Ovary (tissue), 9 donors: ENCODE measurements around the gene PARD3. TPM values are rescaled to one million over a fixed set of nuclear protein-coding genes. Genes with fewer than 3 reads are reported as not detected.

Experiments
- DNase-seq, 5 donors: peaks; one replicate each; pipeline ENCODE4 v3.0.0-alpha.2; 2019 to 2020
- H3K27ac ChIP-seq, 2 donors: fragments of 200-600 bp; one replicate each; pipeline versions ENCODE4 v1.5.1 to v1.8.0; 2019 to 2022
- H3K27me3 ChIP-seq: fragments of 200-600 bp; one replicate; pipeline ENCODE4 v1.8.0; 2022
- H3K36me3 ChIP-seq: fragments of 200-600 bp; sonication (generic); one replicate; pipeline ENCODE4 v1.5.1; 2019
- H3K4me1 ChIP-seq: one replicate; pipeline ENCODE4 v1.8.1; 2013; ENCODE audit warnings: mild to moderate bottlenecking, moderate library complexity; ENCODE audit not compliant: insufficient read depth
- H3K4me3 ChIP-seq: fragments of 200-600 bp; sonication (generic); one replicate; pipeline ENCODE4 v1.5.1; 2017
- H3K9me3 ChIP-seq, 2 donors: fragments of 200-600 bp in 1 of 2; sonication (generic) in 1 of 2; one replicate each; pipeline versions ENCODE4 v1.5.1 to v1.8.1; 2013 to 2019; ENCODE audit warnings: mild to moderate bottlenecking in 1 of 2, moderate library complexity in 1 of 2
- CTCF ChIP-seq, 3 donors: fragments of 450-650 bp in 2 of 3; fragments of 200-600 bp in 1 of 3; IDR thresholded peaks; one replicate each; pipeline versions ENCODE4 v1.5.1 to v1.8.0; 2016 to 2022; ENCODE audit warnings: antibody characterized with exemption in 3 of 3, mild to moderate bottlenecking in 1 of 3
- EP300 ChIP-seq: sonication (generic); formaldehyde crosslinking; IDR thresholded peaks from one replicate; pipeline ENCODE4 v1.6.1; 2017; ENCODE audit warnings: antibody characterized with exemption
- POLR2A ChIP-seq: fragments of 450-650 bp; IDR thresholded peaks from one replicate; pipeline ENCODE4 v1.6.1; 2017; ENCODE audit warnings: antibody characterized with exemption, mild to moderate bottlenecking, moderate library complexity
- WGBS, 3 donors: extraction: QIAGEN DNeasy Blood & Tissue Kit in 1 of 3; methylation state at CpG; one replicate each; pipeline versions ENCODE4 v1.1.5 to v1.1.7; 2013 to 2017; 5-methylcytosine and 5-hydroxymethylcytosine counted together
- intact Hi-C, 4 donors: fragments of 100-400 bp; cut with DNase I; formaldehyde crosslinking; loops; one replicate each; pipeline versions ENCODE4 v1.11.0 to v1.15.1; 2022 to 2023
- polyA plus RNA-seq, 2 donors: library from polyadenylated mRNA; stranded (reverse); fragments of 200-250 nt in 1 of 2; fragments of 350-450 nt in 1 of 2; fragmentation: Illumina TruSeq in 1 of 2; extraction: RNeasy Lipid Tissue Mini Kit (QIAGEN cat#74804) in 1 of 2; gene quantifications; one replicate each; pipeline ENCODE4 v1.2.3, GENCODE V29; 2013 to 2014
- total RNA-seq, 7 donors: library from RNA; depleted of rRNA in 2 of 7; stranded (reverse); fragments of >200 nt in 2 of 7; fragmentation: NEBNext Ultra II Directional in 3 of 7; extraction: Animal tissue kit (Norgen Biotek cat#: 25700) in 3 of 7; gene quantifications; one replicate each; pipeline versions ENCODE4 v1.1.0 to v1.2.4, GENCODE V29; 2016 to 2023
- donor health status: DM: no; HTN: no; CAD: no; lungs with moderate emphysema.
- donor health status: DM: no; HTN: no; CAD: no.
- donor health status: Bipolar disorder and iron deficiency.
- donor health status: DM: yes; HTN: yes; CAD: no.
- donor health status: DM: no; HTN: no; CAD: no.
- donor health status: DM: yes; HTN: yes; CAD: no.

PARD3 gene
- total and polyA plus RNA-seq, 9 donors, result 31.8 to 92.3 (median 67.1) TPM

- Histone ChIP-seq H3K4me3 (no peak overlapping the region), H3K27me3 (no peaks in the 10 kb centered on the region), H3K4me1 (peaks cover 4% of the 10 kb centered on the region), H3K36me3 (no peaks in the 10 kb centered on the region), H3K27ac (no peak overlapping the region), H3K9me3 (no peaks in the 10 kb centered on the region)
- no peak for DNase-seq
- intact Hi-C loops, result no loop called here
- WGBS, 3 donors, result 65 to 76% (median 74%) methylated on average over 7 of the region's 7 CpGs
- no peak for TF ChIP-seq CTCF (IDR thresholded peaks at IDR 0.05)
- no peak for TF ChIP-seq EP300
- TF ChIP-seq POLR2A, result no peak
These were observed 341.7 kb downstream of the PARD3 start for GRCh38 chr10:34473174-34474008.

GRCh38 chr10:34470307-34470706, 344.8 kb downstream of the PARD3 start:
- 95 to 99% (median 98%) methylated on average over 5 of the region's 5 CpGs for WGBS, 3 donors
- H3K27me3 ChIP-seq, result no peaks in the 10 kb centered on the region
- H3K36me3 ChIP-seq, result no peaks in the 10 kb centered on the region
- no peaks in the 10 kb centered on the region for H3K9me3 ChIP-seq
- H3K27ac ChIP-seq, result no peak overlapping the region
- DNase-seq, result no peak
- H3K4me1 ChIP-seq, result peaks cover 2% of the 10 kb centered on the region
- intact Hi-C loops, result no loop called here
- no peak for TF ChIP-seq CTCF (IDR thresholded peaks at IDR 0.05)
- TF ChIP-seq EP300, result no peak
- no peak for TF ChIP-seq POLR2A
- H3K4me3 ChIP-seq, result no peak overlapping the region

GRCh38 chr10:34469446-34469845, 345.6 kb downstream of the PARD3 start:
- WGBS, 3 donors, result 87 to 91% (median 89%) methylated on average over 2 of the region's 2 CpGs
- no peak for DNase-seq
- Histone ChIP-seq H3K9me3 (no peaks in the 10 kb centered on the region), H3K4me1 (peaks cover 2% of the 10 kb centered on the region), H3K27ac (no peak overlapping the region), H3K36me3 (no peaks in the 10 kb centered on the region), H3K4me3 (no peak overlapping the region), H3K27me3 (no peaks in the 10 kb centered on the region)
- intact Hi-C loops, result no loop called here
- TF ChIP-seq EP300 (no peak), CTCF (IDR thresholded peaks at IDR 0.05) (no peak), POLR2A (no peak)

GRCh38 chr10:34467902-34468301, 347.2 kb downstream of the PARD3 start:
- H3K9me3 ChIP-seq, result no peaks in the 10 kb centered on the region

More at GRCh38 chr10:34467902-34468301, 347.2 kb downstream of the PARD3 start:
- Histone ChIP-seq H3K4me1 (no peaks in the 10 kb centered on the region), H3K27ac (no peak overlapping the region), H3K4me3 (no peak overlapping the region), H3K27me3 (no peaks in the 10 kb centered on the region), H3K36me3 (no peaks in the 10 kb centered on the region)
- intact Hi-C loops, result no loop called here
- no peak for DNase-seq
- TF ChIP-seq CTCF (IDR thresholded peaks at IDR 0.05) (no peak), EP300 (no peak), POLR2A (no peak)
- WGBS, 3 donors, result 83 to 91% (median 86%) methylated on average over 2 of the region's 2 CpGs
